ENCODE data around the gene DNAJC16. TPM values are rescaled to one million over a fixed set of nuclear protein-coding genes. Genes with fewer than 3 reads are reported as not detected.

DNAJC16 gene
- total and polyA plus RNA-seq, 2 of the 13 experiments (the other 11 are each of a cell fraction or from before 2014, with no cell fraction given): 11.4 to 15.4 TPM

- peaks cover 0 to 17% of the 10 kb centered on the region in 2 experiments; a peak in 3 of 5 replicates for H3K36me3 ChIP-seq (replicated peaks in 1 of 2; ENCODE audit: control insufficient read depth in 1 of 2, insufficient read depth in 2 of 2, low read length in 2 of 2)
- no peak overlapping the region for H3K4me2 ChIP-seq (ENCODE audit: low read depth, low read length)
- FAIRE-seq: no peak
- H4K20me1 ChIP-seq (ENCODE audit: insufficient read depth, low read length): no peaks in the 10 kb centered on the region
- no peak overlapping the region for H3K9ac ChIP-seq (ENCODE audit: insufficient read depth, low read depth, low read length)
- ChIA-PET POLR2A (no interaction called here), CTCF (ENCODE audit: low intra/inter-chr PET ratio, low total read pairs) (no interaction called here)
- no TSS peak for BruUV-seq (replicated peaks)
- no peaks in the 10 kb centered on the region for H3K27me3 ChIP-seq (ENCODE audit: control insufficient read depth in 1 of 2, insufficient read depth in 2 of 2, low read length in 2 of 2)
- no peak overlapping the region for H2AFZ ChIP-seq (ENCODE audit: low read length)
- intact Hi-C loops (cut with micrococcal nuclease; ENCODE audit: unreplicated experiment): no loop called here
- no peak overlapping the region for H3K4me3 ChIP-seq (replicated peaks in 1 of 3; ENCODE audit: insufficient read depth in 1 of 3, low read depth in 2 of 3, low read length in 3 of 3)
- H3K27ac ChIP-seq (ENCODE audit: extremely low read length, insufficient read depth, low read length): no peak overlapping the region
- in situ Hi-C loops (cut with HindIII; ENCODE audit: extremely low pct_ligation_motif_present, low pct_unique_long_range_greater_than_20kb): no loop called here
- no peaks in the 10 kb centered on the region for H3K79me2 ChIP-seq (ENCODE audit: insufficient read depth, low read length)
- H3K9me3 ChIP-seq (ENCODE audit: low read length): no peaks in the 10 kb centered on the region
- ATAC-seq: no peak
- no peak for DNase-seq (ENCODE audit: low spot score)
- peaks cover 6% of the 10 kb centered on the region; the same call in 1 of the 2 replicates for H3K4me1 ChIP-seq (ENCODE audit: insufficient read depth, low read length)
- WGBS (ENCODE audit: low lambda C conversion rate): 97% methylated on average over 3 of the region's 3 CpGs
- TF ChIP-seq PHF5A (CRISPR knock-in tag; IDR thresholded peaks at IDR 0.05; ENCODE audit: low read depth, unreplicated experiment) (no peak), NR2F2 (IDR thresholded peaks at IDR 0.05; ENCODE audit: borderline replicate concordance, low read depth) (no peak), ZNF556 (CRISPR knock-in tag; IDR thresholded peaks at IDR 0.05; ENCODE audit: borderline replicate concordance) (no peak), ZNF496 (CRISPR knock-in tag; IDR thresholded peaks at IDR 0.05; ENCODE audit: insufficient replicate concordance) (no peak), HNF1A (IDR thresholded peaks at IDR 0.05; ENCODE audit: low read depth) (no peak), HNF1A (CRISPR knock-in tag; IDR thresholded peaks at IDR 0.05; ENCODE audit: borderline replicate concordance) (no peak), ZFP82 (CRISPR knock-in tag; IDR thresholded peaks at IDR 0.05; ENCODE audit: borderline replicate concordance) (no peak), NCOR1 (IDR thresholded peaks at IDR 0.05; ENCODE audit: borderline replicate concordance, low read length) (no peak), RFX3 (CRISPR knock-in tag; IDR thresholded peaks at IDR 0.05) (no peak), ZNF230 (CRISPR knock-in tag; IDR thresholded peaks at IDR 0.05) (no peak), ZFP91 (CRISPR knock-in tag; IDR thresholded peaks at IDR 0.05; ENCODE audit: borderline replicate concordance) (no peak), IRF2 (CRISPR knock-in tag; IDR thresholded peaks at IDR 0.05) (no peak), ZIK1 (CRISPR knock-in tag; IDR thresholded peaks at IDR 0.05; ENCODE audit: borderline replicate concordance, low read depth) (no peak), RFX1 (IDR thresholded peaks at IDR 0.05) (no peak), ZNF768 (CRISPR knock-in tag; IDR thresholded peaks at IDR 0.05) (no peak), TAF1 (CRISPR knock-in tag; IDR thresholded peaks at IDR 0.05) (no peak)
- TF ChIP-seq, protein P1, sequence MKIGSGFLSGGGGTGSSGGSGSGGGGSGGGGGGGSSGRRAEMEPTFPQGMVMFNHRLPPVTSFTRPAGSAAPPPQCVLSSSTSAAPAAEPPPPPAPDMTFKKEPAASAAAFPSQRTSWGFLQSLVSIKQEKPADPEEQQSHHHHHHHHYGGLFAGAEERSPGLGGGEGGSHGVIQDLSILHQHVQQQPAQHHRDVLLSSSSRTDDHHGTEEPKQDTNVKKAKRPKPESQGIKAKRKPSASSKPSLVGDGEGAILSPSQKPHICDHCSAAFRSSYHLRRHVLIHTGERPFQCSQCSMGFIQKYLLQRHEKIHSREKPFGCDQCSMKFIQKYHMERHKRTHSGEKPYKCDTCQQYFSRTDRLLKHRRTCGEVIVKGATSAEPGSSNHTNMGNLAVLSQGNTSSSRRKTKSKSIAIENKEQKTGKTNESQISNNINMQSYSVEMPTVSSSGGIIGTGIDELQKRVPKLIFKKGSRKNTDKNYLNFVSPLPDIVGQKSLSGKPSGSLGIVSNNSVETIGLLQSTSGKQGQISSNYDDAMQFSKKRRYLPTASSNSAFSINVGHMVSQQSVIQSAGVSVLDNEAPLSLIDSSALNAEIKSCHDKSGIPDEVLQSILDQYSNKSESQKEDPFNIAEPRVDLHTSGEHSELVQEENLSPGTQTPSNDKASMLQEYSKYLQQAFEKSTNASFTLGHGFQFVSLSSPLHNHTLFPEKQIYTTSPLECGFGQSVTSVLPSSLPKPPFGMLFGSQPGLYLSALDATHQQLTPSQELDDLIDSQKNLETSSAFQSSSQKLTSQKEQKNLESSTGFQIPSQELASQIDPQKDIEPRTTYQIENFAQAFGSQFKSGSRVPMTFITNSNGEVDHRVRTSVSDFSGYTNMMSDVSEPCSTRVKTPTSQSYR (CRISPR knock-in tag; IDR thresholded peaks at IDR 0.05; ENCODE audit: borderline replicate concordance): no peak
Measured at GRCh38 chr1:15513919-15514318, 12.7 kb upstream of the DNAJC16 start.

Data from HepG2 (cell line).